K562 (cell line): ENCODE results near the gene POLA1. TPM values are rescaled to one million over a fixed set of nuclear protein-coding genes. Genes with fewer than 3 reads are reported as not detected.

Source experiments
- polyA plus RNA-seq, 8 experiments: library from polyadenylated mRNA; depleted of rRNA in 4 of 8; stranded (reverse) in 5 of 8; unstranded in 3 of 8; fragments of >200 nt; fragmentation: Nextera tagmentation in 2 of 8; fragmentation: Illumina TruSeq in 1 of 8; extraction: Ambion mirVana in 2 of 8; extraction: Trizol in 1 of 8; gene quantifications; 2 replicates each; pipeline versions ENCODE4 v1.2.1 to v1.2.3, GENCODE V29; 2011 to 2014; ENCODE audit warnings: inconsistent platforms in 1 of 8, missing spikeins in 1 of 8
- total RNA-seq, 7 experiments: library from RNA; depleted of rRNA in 6 of 7; stranded (reverse); fragments of >200 nt in 6 of 7; fragmentation: Illumina TruSeq in 2 of 7; extraction: Trizol in 2 of 7; gene quantifications; 2 replicates each; pipeline versions ENCODE4 v1.2.1 to v1.2.3, GENCODE V29; 2011 to 2021; ENCODE audit warnings: low replicate concordance in 1 of 7
- TF ChIP-seq, protein P1 (sequence below): fragments of 450-650 bp; IDR thresholded peaks from 2 replicates; pipeline ENCODE4 v1.6.1; 2016; ENCODE audit warnings: mild to moderate bottlenecking, moderate library complexity

The POLA1 gene
- total and polyA plus RNA-seq, 9 of the 15 experiments (the other 6 are each of a cell fraction or from before 2014, with no cell fraction given) = 8.6 to 48.4 (median 27.4) TPM

DNA sequence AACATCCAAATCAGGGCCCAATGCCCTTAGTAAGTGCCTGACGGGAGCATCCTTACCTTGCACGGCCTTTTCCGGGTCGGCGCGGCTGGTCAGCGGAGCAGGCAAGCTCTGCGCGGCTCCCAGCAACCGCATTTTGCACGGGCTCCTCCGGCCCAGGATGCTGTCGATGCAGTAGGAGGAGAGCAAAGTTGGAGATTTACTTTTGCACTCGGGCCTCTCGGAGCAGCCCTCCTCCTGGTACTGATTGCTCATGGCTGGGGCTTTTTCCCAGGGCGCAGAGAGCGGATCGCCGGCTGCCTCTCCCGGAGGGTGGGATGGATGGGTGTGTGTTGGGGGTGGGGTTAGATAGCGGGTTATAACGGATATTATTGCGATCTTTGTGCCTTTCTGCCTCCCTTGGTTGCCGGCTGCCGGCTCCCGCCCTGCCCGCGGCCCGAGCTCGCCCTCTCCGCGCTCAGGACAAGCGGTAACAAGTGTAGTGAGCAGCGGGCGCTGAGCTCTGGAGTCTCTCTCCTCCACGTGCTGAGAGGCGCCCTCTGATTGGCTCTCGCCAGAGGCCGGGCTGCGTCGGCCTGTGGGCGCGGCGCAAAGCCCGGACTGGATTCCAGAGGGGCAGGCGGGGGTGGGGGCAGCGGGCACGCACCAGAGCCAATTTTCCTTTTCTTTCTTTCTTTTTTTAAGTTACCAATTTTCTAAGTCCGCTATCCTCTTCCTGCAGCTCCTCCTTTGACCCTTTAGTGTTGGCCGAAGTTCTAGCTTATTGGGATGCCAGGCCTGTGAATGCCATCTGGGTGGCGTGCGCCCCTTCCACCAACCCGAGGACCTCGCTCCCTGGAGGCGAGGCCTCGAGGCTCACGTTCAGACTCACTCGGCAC is 322.0 kb downstream of the POLA1 start, which contains the start of gene ARX (continued):
- TF ChIP-seq, protein P1, sequence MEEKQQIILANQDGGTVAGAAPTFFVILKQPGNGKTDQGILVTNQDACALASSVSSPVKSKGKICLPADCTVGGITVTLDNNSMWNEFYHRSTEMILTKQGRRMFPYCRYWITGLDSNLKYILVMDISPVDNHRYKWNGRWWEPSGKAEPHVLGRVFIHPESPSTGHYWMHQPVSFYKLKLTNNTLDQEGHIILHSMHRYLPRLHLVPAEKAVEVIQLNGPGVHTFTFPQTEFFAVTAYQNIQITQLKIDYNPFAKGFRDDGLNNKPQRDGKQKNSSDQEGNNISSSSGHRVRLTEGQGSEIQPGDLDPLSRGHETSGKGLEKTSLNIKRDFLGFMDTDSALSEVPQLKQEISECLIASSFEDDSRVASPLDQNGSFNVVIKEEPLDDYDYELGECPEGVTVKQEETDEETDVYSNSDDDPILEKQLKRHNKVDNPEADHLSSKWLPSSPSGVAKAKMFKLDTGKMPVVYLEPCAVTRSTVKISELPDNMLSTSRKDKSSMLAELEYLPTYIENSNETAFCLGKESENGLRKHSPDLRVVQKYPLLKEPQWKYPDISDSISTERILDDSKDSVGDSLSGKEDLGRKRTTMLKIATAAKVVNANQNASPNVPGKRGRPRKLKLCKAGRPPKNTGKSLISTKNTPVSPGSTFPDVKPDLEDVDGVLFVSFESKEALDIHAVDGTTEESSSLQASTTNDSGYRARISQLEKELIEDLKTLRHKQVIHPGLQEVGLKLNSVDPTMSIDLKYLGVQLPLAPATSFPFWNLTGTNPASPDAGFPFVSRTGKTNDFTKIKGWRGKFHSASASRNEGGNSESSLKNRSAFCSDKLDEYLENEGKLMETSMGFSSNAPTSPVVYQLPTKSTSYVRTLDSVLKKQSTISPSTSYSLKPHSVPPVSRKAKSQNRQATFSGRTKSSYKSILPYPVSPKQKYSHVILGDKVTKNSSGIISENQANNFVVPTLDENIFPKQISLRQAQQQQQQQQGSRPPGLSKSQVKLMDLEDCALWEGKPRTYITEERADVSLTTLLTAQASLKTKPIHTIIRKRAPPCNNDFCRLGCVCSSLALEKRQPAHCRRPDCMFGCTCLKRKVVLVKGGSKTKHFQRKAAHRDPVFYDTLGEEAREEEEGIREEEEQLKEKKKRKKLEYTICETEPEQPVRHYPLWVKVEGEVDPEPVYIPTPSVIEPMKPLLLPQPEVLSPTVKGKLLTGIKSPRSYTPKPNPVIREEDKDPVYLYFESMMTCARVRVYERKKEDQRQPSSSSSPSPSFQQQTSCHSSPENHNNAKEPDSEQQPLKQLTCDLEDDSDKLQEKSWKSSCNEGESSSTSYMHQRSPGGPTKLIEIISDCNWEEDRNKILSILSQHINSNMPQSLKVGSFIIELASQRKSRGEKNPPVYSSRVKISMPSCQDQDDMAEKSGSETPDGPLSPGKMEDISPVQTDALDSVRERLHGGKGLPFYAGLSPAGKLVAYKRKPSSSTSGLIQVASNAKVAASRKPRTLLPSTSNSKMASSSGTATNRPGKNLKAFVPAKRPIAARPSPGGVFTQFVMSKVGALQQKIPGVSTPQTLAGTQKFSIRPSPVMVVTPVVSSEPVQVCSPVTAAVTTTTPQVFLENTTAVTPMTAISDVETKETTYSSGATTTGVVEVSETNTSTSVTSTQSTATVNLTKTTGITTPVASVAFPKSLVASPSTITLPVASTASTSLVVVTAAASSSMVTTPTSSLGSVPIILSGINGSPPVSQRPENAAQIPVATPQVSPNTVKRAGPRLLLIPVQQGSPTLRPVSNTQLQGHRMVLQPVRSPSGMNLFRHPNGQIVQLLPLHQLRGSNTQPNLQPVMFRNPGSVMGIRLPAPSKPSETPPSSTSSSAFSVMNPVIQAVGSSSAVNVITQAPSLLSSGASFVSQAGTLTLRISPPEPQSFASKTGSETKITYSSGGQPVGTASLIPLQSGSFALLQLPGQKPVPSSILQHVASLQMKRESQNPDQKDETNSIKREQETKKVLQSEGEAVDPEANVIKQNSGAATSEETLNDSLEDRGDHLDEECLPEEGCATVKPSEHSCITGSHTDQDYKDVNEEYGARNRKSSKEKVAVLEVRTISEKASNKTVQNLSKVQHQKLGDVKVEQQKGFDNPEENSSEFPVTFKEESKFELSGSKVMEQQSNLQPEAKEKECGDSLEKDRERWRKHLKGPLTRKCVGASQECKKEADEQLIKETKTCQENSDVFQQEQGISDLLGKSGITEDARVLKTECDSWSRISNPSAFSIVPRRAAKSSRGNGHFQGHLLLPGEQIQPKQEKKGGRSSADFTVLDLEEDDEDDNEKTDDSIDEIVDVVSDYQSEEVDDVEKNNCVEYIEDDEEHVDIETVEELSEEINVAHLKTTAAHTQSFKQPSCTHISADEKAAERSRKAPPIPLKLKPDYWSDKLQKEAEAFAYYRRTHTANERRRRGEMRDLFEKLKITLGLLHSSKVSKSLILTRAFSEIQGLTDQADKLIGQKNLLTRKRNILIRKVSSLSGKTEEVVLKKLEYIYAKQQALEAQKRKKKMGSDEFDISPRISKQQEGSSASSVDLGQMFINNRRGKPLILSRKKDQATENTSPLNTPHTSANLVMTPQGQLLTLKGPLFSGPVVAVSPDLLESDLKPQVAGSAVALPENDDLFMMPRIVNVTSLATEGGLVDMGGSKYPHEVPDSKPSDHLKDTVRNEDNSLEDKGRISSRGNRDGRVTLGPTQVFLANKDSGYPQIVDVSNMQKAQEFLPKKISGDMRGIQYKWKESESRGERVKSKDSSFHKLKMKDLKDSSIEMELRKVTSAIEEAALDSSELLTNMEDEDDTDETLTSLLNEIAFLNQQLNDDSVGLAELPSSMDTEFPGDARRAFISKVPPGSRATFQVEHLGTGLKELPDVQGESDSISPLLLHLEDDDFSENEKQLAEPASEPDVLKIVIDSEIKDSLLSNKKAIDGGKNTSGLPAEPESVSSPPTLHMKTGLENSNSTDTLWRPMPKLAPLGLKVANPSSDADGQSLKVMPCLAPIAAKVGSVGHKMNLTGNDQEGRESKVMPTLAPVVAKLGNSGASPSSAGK = peak; percentile 83
